Stimulated activated CD8-positive, alpha-beta memory T cell treated with anti-CD3 and anti-CD28 coated beads, Interleukin-15, amount 100 ng/mL, for 48 hours (primary cell): ENCODE measurements around the gene ERC1.

Experiments
- DNase-seq, 2 donors: peaks; one replicate each; pipeline ENCODE4 v3.0.0-alpha.2; 2020; ENCODE audit warnings: low read depth in 2 of 2

Gene ERC1

GRCh38 chr12:1384910-1385309 is 393.9 kb downstream of the ERC1 start:
- DNase-seq, result no peak

- no peak for DNase-seq
These were observed 400.7 kb downstream of the ERC1 start for GRCh38 chr12:1391722-1392121.

DNA sequence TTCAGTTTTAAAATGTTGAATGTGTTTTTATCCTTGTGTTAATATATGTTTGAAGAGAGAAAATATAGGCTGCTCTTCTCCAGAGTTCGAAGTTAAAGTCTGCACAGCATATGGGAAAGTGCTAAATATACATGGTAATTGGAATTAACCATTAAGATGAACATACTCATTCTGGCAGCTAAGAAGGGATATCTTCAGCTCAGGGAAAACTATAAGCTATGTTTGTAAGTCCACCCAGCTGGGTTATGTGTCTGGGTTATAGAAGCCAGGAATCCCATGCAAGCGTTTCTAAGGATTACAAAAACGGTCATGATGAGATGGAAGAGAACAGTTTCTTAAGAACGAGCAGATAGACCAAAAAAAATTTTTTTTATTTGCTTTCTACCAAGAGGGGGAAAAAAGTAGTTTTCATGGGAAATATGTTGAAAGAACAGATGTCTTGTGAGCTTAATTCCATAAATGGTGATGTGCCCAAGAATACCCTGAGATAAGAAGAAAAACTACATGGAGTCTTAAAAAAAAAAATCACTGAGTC is 404.5 kb downstream of the ERC1 start:
- no peak for DNase-seq

DNA sequence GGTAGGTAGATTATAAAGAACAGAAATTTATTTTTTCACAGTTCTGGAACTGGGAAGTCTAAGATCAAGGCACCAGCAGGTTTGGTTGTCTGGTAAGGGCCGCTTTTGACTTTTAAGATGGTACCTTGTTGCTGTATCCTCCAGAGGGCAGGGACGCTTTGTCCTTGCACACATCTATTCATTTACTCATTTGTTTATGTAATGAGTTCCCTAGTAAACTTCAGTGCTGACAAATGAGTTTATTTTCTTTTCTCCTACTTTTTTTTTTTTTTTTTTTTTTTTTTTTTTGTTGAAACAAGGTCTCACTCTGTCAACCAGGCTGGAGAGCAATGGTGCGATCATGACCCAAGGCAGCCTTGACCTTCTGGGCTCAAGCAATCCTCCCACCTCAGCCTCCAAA is 407.6 kb downstream of the ERC1 start:
- no peak for DNase-seq

DNA sequence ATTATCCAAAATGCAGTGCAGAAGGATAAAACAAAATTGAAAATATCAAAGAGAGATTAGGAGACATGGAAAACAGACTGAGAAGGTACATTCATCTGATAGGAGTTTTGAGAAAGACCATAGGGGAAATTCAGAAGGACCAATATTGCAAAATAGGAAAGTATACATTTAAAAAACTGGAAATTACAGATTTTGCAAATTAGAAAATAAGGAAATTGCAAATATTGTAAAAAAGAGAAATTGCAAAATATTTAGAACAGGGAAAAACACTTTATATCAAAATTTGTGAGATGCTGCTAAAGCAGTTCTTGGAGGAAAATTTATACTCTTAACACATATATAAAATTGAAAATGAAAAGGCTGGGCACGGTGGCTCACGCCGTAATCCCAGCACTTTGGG is 410.9 kb downstream of the ERC1 start:
- DNase-seq, result no peak

GRCh38 chr12:1403417-1403816 is 412.4 kb downstream of the ERC1 start:
- DNase-seq, result no peak

GRCh38 chr12:1405619-1406018 is 414.6 kb downstream of the ERC1 start:
- no peak for DNase-seq

- DNase-seq, result no peak
These were observed 419.8 kb downstream of the ERC1 start for GRCh38 chr12:1410794-1411193.

GRCh38 chr12:1413930-1414329 is 422.9 kb downstream of the ERC1 start:
- DNase-seq, result no peak

DNA sequence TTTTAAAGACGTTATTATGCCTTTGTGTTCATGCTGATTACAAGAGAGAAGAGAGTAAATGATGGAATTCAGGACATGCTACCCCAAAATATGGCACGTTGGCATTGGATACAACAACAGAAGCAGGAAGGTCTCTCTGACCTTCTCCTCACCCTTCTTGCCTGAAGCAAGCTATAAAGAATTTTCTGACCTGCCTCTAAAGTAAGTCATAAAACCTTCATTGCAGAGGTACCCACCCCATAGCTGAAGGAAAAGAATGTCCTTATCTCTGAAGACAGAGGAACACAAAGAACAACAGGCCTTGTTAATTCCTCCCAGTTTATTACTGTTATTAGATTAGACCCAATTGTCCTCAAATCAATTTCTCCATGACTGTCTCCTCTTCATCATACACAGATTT is 427.1 kb downstream of the ERC1 start:
- DNase-seq, result no peak

- DNase-seq, result no peak
These were observed 428.9 kb downstream of the ERC1 start for GRCh38 chr12:1419849-1420371.

- DNase-seq, result no peak
These were observed 430.2 kb downstream of the ERC1 start for GRCh38 chr12:1421091-1421846.

- no peak for DNase-seq
These were observed 431.7 kb downstream of the ERC1 start for GRCh38 chr12:1422604-1423315.

DNA sequence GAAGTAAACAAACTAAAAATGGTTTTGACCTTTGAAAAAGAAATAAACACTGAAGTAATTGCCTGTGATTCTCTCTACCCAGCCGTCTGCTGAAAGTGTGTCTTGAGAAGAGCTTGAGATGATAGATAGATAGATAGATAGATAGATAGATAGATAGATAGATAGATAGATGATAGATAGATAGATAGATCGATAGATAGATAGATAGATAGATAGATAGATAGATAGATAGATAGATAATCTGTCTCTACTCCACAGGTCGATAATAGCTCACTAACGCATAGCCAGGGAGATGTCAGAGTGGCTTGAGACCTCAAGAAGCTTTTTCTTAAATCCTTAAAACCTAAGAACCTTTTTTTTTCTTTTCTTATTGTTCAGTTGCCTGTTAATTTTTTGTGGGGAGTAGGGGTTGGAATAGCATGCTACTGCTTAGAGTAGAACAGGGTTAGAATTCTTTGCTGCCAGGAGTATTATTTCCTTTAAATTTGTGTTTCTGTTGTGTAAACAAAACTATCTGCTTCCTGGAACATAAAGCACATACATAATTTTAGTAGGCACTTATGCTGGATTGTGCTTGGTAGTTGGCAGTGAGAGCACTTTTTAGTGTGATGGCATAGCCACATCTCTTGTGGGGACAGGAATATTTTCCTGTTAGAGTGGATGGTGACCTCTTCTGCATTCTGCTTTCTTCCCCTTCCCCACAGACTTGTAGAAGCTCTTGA is 433.8 kb downstream of the ERC1 start:
- DNase-seq, result no peak

DNA sequence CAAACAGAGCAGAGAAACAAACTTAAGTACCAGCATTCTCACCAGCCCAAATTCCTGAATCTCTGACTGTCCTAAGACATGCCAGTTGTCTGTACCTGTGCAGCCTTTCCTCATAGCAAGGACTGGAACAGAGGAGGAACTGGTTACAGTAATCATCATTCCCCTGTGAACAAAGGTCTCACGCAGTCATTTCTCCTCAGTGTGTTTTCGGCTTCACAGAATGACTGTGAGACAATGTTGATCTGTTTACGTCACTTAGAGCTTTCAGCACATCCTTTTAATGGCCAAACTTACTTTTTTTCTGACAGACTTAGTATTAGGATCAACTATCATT is 434.3 kb downstream of the ERC1 start:
- DNase-seq, result no peak

DNA sequence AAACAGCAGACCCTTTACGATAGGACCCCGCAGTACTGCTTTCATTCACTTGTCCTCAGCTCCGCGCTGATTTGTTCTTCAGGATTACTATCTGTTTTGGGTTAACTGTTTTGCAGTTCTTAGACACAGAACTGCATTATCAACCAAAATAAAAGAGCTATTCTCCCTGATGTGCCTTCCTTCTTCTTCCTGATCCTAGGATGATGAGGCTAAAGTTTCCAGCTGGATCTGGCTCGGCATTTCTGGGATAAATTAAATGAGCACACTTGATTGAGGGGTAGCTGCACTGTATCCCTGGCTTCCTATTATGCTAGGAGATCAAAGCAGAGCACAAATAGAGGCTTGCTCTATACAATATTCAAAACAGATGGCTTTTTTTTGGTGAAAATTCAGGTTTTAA is 437.6 kb downstream of the ERC1 start:
- DNase-seq, result no peak

GRCh38 chr12:1429980-1430379 is 439.0 kb downstream of the ERC1 start:
- DNase-seq, result no peak

DNA sequence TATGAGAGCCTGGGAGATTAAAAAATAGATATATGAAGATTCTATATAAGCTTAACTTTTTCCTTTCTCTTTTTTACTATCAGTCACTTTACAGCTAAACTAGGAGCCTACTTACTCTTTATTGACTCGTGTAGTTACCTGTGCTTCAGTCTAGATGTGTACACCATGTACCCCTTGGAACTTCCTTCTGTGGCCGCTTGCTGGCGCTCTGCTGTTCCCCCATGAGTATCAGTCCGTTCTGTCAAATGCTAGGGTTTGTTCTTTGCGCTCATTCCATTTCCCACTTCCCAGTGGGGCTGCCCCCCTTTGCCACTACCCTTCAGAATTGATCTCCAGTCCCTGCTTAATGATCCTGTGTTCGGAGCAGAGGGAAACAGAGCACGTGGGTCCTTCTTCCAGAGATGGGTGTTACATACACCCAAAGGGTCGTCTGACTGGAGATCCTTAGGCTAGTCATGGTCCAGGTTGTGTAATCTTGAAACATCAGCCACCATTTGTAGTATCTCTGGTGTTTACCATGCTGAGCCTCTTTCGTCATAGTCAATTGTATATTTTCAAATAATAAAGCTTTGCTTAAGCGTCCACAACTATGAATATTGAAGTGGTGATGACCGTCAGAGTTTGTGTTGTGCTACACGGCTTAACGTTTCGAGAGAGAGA is 443.4 kb downstream of the ERC1 start:
- DNase-seq, result no peak

DNA sequence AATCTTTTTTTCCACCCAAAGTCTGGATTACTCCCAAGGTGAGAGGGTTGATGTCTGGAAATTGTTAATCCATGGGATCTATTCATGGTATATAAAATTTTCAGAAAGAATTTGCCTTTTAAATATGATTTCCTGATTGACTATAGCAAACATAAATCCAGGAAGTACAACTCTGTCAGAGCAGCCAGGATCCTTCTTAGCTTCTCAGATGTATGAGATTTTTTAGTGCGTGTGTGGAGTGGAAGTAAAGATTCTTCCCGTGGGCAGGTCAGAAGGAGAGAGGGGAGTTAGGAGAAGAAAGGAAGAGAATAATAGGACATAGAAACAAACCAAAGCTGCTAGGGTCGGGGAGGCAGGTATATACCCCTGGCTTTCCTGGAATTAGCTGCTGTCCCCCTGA is 444.0 kb downstream of the ERC1 start:
- no peak for DNase-seq

DNA sequence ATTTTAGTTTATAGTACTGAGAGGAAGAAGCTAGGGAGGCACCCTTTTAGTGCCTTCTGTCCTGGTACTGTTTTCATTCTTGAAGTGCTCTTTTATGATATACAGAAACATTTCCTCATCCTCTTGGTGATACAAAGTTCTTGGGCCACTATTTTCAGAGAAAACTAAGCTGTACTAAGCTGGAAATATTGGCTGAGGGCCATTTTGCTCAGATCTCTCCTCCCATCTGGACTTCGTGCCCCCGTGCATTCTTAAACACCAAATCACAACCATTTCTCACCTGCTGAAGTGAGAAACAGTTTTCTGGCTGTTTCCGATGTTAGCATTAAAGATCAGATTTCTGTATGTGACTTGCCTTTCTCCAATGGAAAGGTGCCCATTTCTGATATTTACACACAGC is 444.4 kb downstream of the ERC1 start:
- no peak for DNase-seq

DNA sequence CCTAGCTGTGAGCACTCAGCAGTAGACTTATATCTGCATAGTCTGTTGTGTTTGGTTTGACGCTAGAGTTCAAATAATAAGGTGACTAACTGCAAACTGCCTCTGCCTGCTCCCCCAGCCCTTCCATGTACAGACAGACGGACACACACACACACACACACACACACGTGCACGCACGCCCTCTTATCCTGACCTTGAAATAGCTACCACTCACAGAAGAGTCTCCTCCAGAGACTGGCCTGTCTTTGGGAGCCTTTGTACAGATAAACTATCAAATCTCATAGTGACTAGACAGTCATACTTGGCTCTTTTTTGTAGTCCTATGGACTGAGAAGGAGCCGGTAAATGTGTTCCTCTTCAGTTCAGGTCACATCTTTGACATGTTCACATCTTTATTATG is 445.0 kb downstream of the ERC1 start:
- DNase-seq, result no peak

- DNase-seq, result no peak
These were observed 446.0 kb downstream of the ERC1 start for GRCh38 chr12:1436981-1437380.
